NCI-H2196 (cell line): ENCODE results near the gene CYTIP.

Experiments used
- DNase-seq: peaks from one replicate; lab custom pipeline; 2025; ENCODE audit not compliant: unreplicated experiment; lab: John Stamatoyannopoulos, UW

Gene CYTIP

GRCh38 chr2:157465554-157465953 is 21.7 kb upstream of the CYTIP start:
- no peak for DNase-seq

- no peak for DNase-seq
Measured at GRCh38 chr2:157463002-157463401, 19.1 kb upstream of the CYTIP start.

GRCh38 chr2:157460897-157461296 is 17.0 kb upstream of the CYTIP start:
- no peak for DNase-seq

GRCh38 chr2:157460384-157460837 is 16.5 kb upstream of the CYTIP start:
- DNase-seq: no peak

- no peak for DNase-seq
Measured at GRCh38 chr2:157459486-157459885, 15.6 kb upstream of the CYTIP start.

- DNase-seq: no peak
Measured at GRCh38 chr2:157447741-157448140, 3.9 kb upstream of the CYTIP start.

- DNase-seq: no peak
Measured at GRCh38 chr2:157447031-157447430, 3.1 kb upstream of the CYTIP start.

GRCh38 chr2:157444641-157445040 is 752 bp upstream of the CYTIP start:
- no peak for DNase-seq

GRCh38 chr2:157443090-157443489 is 799 bp downstream of the CYTIP start:
- no peak for DNase-seq

- DNase-seq: no peak
Measured at GRCh38 chr2:157442636-157443035, 1.3 kb downstream of the CYTIP start.

GRCh38 chr2:157442191-157442590 is 1.7 kb downstream of the CYTIP start:
- no peak for DNase-seq

GRCh38 chr2:157441072-157441454 is 2.8 kb downstream of the CYTIP start:
- DNase-seq: peak; percentile 22

GRCh38 chr2:157440404-157441071 is 3.4 kb downstream of the CYTIP start:
- no peak for DNase-seq

- DNase-seq: no peak
Measured at GRCh38 chr2:157439824-157440186, 4.1 kb downstream of the CYTIP start.

GRCh38 chr2:157438863-157439823 is 4.7 kb downstream of the CYTIP start:
- DNase-seq: peak; percentile 30

GRCh38 chr2:157433394-157433793 is 10.5 kb downstream of the CYTIP start:
- no peak for DNase-seq

GRCh38 chr2:157432475-157433106 is 11.3 kb downstream of the CYTIP start:
- no peak for DNase-seq

GRCh38 chr2:157431176-157431575 is 12.7 kb downstream of the CYTIP start:
- DNase-seq: no peak

- no peak for DNase-seq
Measured at GRCh38 chr2:157428500-157429175, 15.3 kb downstream of the CYTIP start.

GRCh38 chr2:157427922-157428303 is 16.0 kb downstream of the CYTIP start:
- DNase-seq: no peak
